ENCODE results near the gene PLA2G2D. TPM values are rescaled to one million over a fixed set of nuclear protein-coding genes. Genes with fewer than 3 reads are reported as not detected.

Gene PLA2G2D
- total RNA-seq, 1 experiment from 2014 or later = not detected

- intact Hi-C loops (cut with micrococcal nuclease) = loop anchor here (10.0 kb wide), 1 partner anchor 135 kb away; the partner anchor contains the start of gene PLA2G2A
- TF ChIP-seq, protein P1, sequence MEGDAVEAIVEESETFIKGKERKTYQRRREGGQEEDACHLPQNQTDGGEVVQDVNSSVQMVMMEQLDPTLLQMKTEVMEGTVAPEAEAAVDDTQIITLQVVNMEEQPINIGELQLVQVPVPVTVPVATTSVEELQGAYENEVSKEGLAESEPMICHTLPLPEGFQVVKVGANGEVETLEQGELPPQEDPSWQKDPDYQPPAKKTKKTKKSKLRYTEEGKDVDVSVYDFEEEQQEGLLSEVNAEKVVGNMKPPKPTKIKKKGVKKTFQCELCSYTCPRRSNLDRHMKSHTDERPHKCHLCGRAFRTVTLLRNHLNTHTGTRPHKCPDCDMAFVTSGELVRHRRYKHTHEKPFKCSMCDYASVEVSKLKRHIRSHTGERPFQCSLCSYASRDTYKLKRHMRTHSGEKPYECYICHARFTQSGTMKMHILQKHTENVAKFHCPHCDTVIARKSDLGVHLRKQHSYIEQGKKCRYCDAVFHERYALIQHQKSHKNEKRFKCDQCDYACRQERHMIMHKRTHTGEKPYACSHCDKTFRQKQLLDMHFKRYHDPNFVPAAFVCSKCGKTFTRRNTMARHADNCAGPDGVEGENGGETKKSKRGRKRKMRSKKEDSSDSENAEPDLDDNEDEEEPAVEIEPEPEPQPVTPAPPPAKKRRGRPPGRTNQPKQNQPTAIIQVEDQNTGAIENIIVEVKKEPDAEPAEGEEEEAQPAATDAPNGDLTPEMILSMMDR (IDR thresholded peaks at IDR 0.05; ENCODE audit: unreplicated experiment) = no peak
- no peaks in the 10 kb centered on the region for H3K9me3 Mint-ChIP-seq (ENCODE audit: unreplicated experiment)
- POLR2A ChIA-PET = no interaction called here
- H3K4me1 Mint-ChIP-seq (ENCODE audit: insufficient read depth, unreplicated experiment) = peaks cover 9% of the 10 kb centered on the region
- H3K4me3 Mint-ChIP-seq (ENCODE audit: unreplicated experiment) = no peak overlapping the region
- DNase-seq (ENCODE audit: unreplicated experiment) = no peak
- H3K27ac Mint-ChIP-seq (ENCODE audit: low read depth, unreplicated experiment) = no peak overlapping the region
- CTCF ChIA-PET = interaction anchor here (1.9 kb wide), 1 partner anchor 43 kb away, joined by 5 read pairs; no protein-coding TSS in a partner anchor
- H3K36me3 Mint-ChIP-seq (ENCODE audit: insufficient read depth, unreplicated experiment) = no peaks in the 10 kb centered on the region
- BruUV-seq (replicated peaks) = no TSS peak
- H3K27me3 Mint-ChIP-seq (ENCODE audit: insufficient read depth, unreplicated experiment) = no peaks in the 10 kb centered on the region
Observed at GRCh38 chr1:20109223-20109856, 10.0 kb downstream of the PLA2G2D start.

DNA sequence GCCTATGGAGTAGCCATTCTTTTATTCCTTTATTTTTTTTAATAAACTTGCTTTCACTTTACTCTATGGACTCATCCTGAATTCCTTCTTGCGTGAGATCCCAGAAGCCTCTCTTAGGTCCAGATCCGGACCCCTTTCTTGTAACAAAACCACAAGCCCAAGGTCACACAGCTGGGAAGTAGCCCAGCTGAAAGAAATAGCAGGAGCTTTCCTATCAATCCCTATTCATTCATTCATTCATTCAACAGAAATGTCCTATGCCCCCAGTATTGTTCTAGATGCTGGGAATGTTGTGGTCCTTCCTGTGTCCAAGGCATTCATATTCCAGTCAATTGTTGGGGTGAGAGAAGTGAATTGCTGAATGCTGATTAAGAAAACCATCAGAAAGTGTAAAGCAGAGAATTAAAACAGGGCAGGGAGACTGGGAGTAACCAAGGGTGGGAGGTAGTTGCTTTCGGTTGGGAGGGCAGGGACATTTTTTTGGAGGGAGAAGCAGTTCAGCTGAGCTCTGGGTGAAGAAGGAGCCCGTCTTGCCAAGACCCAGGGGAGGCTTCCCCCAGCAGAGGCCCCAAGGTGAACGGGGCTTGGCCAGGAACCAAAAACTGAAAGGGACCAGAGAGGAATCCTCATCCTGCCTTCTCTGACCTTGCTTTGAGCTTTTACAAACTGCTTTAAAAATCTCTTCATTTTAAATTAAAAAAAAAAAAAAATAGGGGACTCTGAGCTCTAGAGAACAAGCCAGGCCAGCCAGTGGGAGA is 10.8 kb downstream of the PLA2G2D start:
- ChIA-PET POLR2A (no interaction called here), CTCF (interaction anchor here (0.5 kb wide), 1 partner anchor 993 kb away, joined by 4 read pairs; no protein-coding TSS in a partner anchor)
- TF ChIP-seq, protein P1 (IDR thresholded peaks at IDR 0.05; ENCODE audit: unreplicated experiment) = no peak
- Mint-ChIP-seq H3K9me3 (ENCODE audit: unreplicated experiment) (no peaks in the 10 kb centered on the region), H3K4me3 (ENCODE audit: unreplicated experiment) (no peak overlapping the region), H3K27me3 (ENCODE audit: insufficient read depth, unreplicated experiment) (no peaks in the 10 kb centered on the region), H3K27ac (ENCODE audit: low read depth, unreplicated experiment) (no peak overlapping the region), H3K4me1 (ENCODE audit: insufficient read depth, unreplicated experiment) (peaks cover 9% of the 10 kb centered on the region), H3K36me3 (ENCODE audit: insufficient read depth, unreplicated experiment) (no peaks in the 10 kb centered on the region)
- no peak for DNase-seq (ENCODE audit: unreplicated experiment)
- BruUV-seq (replicated peaks) = no TSS peak
- intact Hi-C loops (cut with micrococcal nuclease) = loop anchor here (10.0 kb wide), 1 partner anchor 134 kb away; the partner anchor contains the start of gene PLA2G2A

GRCh38 chr1:20107796-20108195 is 11.5 kb downstream of the PLA2G2D start:
- TF ChIP-seq, protein P1 (IDR thresholded peaks at IDR 0.05; ENCODE audit: unreplicated experiment) = no peak
- Mint-ChIP-seq H3K27me3 (ENCODE audit: insufficient read depth, unreplicated experiment) (no peaks in the 10 kb centered on the region), H3K4me3 (ENCODE audit: unreplicated experiment) (no peak overlapping the region), H3K36me3 (ENCODE audit: insufficient read depth, unreplicated experiment) (no peaks in the 10 kb centered on the region), H3K9me3 (ENCODE audit: unreplicated experiment) (no peaks in the 10 kb centered on the region), H3K27ac (ENCODE audit: low read depth, unreplicated experiment) (no peak overlapping the region), H3K4me1 (ENCODE audit: insufficient read depth, unreplicated experiment) (peaks cover 14% of the 10 kb centered on the region)
- intact Hi-C loops (cut with micrococcal nuclease) = loop anchor here (10.0 kb wide), 1 partner anchor 133 kb away; the partner anchor contains the start of gene PLA2G2A
- BruUV-seq (replicated peaks) = no TSS peak
- CTCF ChIA-PET = no interaction called here
- POLR2A ChIA-PET = no interaction called here
- DNase-seq (ENCODE audit: unreplicated experiment) = no peak

GRCh38 chr1:20107351-20107750 is 12.0 kb downstream of the PLA2G2D start:
- no peak overlapping the region for H3K27ac Mint-ChIP-seq (ENCODE audit: low read depth, unreplicated experiment)
- no peaks in the 10 kb centered on the region for H3K36me3 Mint-ChIP-seq (ENCODE audit: insufficient read depth, unreplicated experiment)
- no peak for DNase-seq (ENCODE audit: unreplicated experiment)
- intact Hi-C loops (cut with micrococcal nuclease) = loop anchor here (10.0 kb wide), 1 partner anchor 133 kb away; the partner anchor contains the start of gene PLA2G2A
- H3K4me3 Mint-ChIP-seq (ENCODE audit: unreplicated experiment) = no peak overlapping the region
- ChIA-PET CTCF (no interaction called here), POLR2A (no interaction called here)
- BruUV-seq (replicated peaks) = no TSS peak
- TF ChIP-seq, protein P1 (IDR thresholded peaks at IDR 0.05; ENCODE audit: unreplicated experiment) = no peak
- H3K27me3 Mint-ChIP-seq (ENCODE audit: insufficient read depth, unreplicated experiment) = no peaks in the 10 kb centered on the region
- peaks cover 16% of the 10 kb centered on the region for H3K4me1 Mint-ChIP-seq (ENCODE audit: insufficient read depth, unreplicated experiment)
- H3K9me3 Mint-ChIP-seq (ENCODE audit: unreplicated experiment) = no peaks in the 10 kb centered on the region

Measured in MCF 10A (cell line).